ENCODE data around the gene NPFFR1.

DNA sequence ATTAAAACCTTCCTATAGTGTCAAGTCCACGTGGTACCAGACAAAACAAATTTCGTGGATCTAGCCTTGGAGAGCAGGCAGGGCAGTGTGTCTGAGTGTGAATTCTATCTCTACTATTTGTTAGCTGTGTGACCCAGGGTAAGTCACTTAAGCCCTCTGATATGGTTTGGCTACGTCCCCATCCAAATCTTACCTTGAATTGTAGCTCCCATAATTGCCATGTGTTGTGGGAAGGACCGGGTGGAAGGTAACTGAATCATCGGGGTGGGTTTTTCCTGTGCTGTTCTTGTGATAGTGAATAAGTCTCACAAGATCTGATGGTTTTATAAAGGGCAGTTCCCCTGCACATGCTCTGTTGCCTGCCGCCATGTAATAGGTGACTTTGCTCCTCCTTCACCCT is 2.8 kb upstream of the NPFFR1 start:
- TF ChIP-seq, protein P1, sequence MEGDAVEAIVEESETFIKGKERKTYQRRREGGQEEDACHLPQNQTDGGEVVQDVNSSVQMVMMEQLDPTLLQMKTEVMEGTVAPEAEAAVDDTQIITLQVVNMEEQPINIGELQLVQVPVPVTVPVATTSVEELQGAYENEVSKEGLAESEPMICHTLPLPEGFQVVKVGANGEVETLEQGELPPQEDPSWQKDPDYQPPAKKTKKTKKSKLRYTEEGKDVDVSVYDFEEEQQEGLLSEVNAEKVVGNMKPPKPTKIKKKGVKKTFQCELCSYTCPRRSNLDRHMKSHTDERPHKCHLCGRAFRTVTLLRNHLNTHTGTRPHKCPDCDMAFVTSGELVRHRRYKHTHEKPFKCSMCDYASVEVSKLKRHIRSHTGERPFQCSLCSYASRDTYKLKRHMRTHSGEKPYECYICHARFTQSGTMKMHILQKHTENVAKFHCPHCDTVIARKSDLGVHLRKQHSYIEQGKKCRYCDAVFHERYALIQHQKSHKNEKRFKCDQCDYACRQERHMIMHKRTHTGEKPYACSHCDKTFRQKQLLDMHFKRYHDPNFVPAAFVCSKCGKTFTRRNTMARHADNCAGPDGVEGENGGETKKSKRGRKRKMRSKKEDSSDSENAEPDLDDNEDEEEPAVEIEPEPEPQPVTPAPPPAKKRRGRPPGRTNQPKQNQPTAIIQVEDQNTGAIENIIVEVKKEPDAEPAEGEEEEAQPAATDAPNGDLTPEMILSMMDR (IDR thresholded peaks at IDR 0.05) = no peak
- no peak for TF ChIP-seq POLR2A (IDR thresholded peaks at IDR 0.05)
